ENCODE data around the gene MED15.
A peak's percentile ranks its signal among the peaks of the same experiment; 100 is the strongest.
"Not testable (repeated sequence)": the region's sequence is repeated elsewhere in the genome, so short reads cannot be mapped to it uniquely, and the experiment has no call there.

Gene MED15

DNA sequence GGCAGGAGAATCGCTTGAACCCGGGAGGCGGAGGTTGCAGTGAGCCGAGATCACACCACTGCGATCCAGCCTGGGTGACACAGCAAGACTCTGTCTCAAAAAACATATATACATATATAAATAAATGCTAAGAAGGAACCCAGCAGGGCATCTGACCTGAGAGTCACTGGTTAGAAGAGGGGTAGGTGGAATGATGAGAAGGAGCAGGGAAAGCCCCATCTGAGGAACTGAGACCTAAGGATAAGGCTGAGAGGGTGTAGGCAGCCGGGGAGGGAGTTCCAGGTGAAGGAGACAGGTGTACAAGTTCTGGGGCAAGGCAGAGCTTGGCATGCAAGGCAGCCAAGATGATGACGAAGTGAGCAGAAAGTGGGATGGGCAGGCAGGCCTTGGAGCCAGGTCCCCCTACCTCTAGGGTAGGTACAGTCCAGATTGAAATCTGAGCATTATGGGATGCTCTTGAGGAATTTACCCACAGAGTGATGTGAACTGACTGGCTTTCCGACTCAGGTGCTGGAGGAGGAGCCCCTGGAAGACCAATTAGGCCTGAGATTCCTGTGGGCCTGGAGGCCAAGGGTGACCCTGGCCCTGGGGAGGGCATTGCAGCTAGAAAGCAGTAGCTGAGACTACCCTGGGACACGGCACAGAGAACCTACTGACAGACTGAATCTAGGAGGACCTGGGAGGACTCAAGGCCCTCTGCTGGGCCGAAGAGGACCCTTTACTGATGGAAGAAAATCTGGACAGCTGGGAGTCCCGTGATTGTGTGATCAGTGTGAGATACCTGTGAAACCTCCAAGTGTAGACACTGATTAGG is 34.6 kb upstream of the MED15 start:
- ATAC-seq, result no peak
- Mint-ChIP-seq H3K27me3 (no peaks in the 10 kb centered on the region), H3K4me1 (peaks cover 50% of the 10 kb centered on the region), H3K9me3 (no peaks in the 10 kb centered on the region), H3K4me3 (no peak overlapping the region), H3K27ac (peak overlapping the region in 1 of 2 donors; percentile 73)
- DNase-seq, result no peak

DNA sequence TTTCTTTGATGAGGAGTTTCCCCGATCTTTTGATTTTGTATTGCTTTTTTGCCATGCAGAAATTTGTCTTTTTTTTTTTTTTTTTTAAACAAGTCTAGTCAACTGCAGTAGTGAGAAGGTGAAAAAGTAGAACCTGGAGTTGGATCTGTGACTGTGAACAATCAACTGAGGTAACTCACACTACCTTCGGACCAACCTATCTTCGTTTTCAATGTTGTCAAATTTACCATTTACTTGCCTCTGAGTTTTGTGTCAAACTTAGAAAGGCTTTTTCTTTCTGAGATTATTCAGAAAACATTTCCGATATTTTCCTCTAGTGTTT is 32.3 kb upstream of the MED15 start:
- no peaks in the 10 kb centered on the region for H3K27me3 Mint-ChIP-seq
- H3K4me1 Mint-ChIP-seq, result peaks cover 36% of the 10 kb centered on the region
- DNase-seq, result no peak
- no peak for ATAC-seq
- H3K27ac Mint-ChIP-seq, result peak overlapping the region in 1 of 2 donors; percentile 81
- H3K4me3 Mint-ChIP-seq, result peak overlapping the region; percentile 32 to 57
- no peaks in the 10 kb centered on the region for H3K9me3 Mint-ChIP-seq

DNA sequence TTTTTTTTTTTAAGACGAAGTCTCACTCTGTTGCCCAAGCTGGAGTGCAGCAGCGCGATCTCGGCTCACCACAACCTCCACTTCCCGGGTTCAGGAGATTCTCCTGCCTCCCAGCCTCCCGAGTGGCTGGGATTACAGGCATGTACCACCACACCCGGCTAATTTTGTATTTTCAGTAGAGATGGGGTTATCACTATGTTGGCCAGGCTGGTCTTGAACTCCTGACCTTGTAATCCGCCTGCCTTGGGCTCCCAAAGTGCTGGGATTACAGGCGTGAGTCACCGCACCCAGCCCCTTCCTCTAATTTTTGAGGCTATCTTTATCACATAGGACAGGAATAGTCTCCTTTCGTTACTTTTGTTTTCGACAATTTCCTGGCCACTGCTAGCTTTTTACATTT is 31.8 kb upstream of the MED15 start:
- DNase-seq, H3K9me3 Mint-ChIP-seq, ATAC-seq, H3K27me3 Mint-ChIP-seq: not testable (repeated sequence)
- peak overlapping the region in 1 of 2 donors; percentile 32 for H3K4me3 Mint-ChIP-seq
- peaks cover 36% of the 10 kb centered on the region for H3K4me1 Mint-ChIP-seq
- H3K27ac Mint-ChIP-seq, result peak overlapping the region in 1 of 2 donors; percentile 81

DNA sequence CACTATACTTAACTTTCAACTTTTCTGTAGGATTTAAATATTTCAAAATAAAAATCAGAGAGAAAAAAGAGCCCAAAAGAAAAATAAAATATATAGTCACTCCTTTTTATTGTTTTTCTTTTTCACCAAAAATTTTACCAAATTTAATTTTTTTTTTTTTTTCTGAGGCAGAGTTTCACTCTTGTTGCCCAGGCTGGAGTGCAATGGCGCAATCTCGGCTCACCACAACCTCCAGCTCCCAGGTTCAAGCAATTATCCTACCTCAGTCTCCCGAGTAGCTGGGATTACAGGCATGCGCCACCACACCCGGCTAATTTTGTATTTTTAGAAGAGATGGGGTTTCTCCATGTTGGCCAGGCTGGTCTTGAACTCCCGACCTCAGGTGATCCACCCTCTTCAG is 29.4 kb upstream of the MED15 start:
- DNase-seq, H3K27me3 Mint-ChIP-seq, H3K4me3 Mint-ChIP-seq, H3K27ac Mint-ChIP-seq, ATAC-seq, H3K9me3 Mint-ChIP-seq: not testable (repeated sequence)
- peaks cover 29% of the 10 kb centered on the region for H3K4me1 Mint-ChIP-seq

DNA sequence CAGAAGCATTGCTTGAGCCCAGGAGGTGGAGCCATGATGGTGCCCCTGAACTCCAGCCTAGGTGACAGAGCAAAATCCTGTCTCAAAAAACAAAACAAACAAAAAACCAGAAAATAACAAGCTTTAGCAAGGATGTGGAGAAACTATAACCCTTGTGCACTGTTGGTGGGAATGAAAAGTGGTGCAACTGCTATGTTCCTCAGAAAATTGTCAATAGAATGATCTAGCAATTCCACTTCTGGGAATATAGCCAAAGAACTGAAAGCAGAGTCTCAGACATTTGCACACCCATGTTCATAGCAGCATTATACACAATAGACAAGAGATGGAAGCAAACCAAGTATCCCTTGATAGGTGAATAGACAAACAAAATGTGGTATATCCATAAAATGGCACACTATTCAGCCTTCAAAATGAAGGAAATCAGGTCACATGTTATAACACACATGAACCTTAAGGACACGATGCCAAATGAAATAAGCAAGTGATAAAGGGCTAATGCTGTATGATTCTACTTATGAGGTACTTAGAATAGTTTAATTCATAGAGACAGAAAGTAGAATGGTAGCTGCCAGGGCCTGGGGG is 27.7 kb upstream of the MED15 start:
- no peak for DNase-seq
- Mint-ChIP-seq H3K4me3 (no peak overlapping the region), H3K9me3 (no peaks in the 10 kb centered on the region), H3K4me1 (peaks cover 23% of the 10 kb centered on the region), H3K27ac (no peak overlapping the region), H3K27me3 (no peaks in the 10 kb centered on the region)
- ATAC-seq, result no peak

DNA sequence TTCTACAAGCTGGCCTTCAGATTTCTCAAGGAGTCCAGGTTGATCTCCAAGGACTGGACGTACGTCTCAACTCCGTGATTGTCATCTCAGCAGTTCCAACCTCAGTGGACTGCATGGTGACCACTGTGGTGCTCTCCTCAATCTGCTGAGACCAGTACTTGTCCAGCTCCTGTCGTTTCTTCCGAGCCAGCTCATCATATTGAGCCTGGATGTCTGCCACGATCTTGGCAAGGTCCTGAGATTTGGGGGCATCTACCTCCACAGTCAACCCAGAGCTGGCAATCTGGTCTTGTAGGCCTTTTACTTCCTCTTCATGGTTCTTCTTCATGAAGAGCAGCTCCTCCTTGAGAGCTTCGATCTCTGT is 24.3 kb upstream of the MED15 start:
- not testable (repeated sequence) for H3K4me1 Mint-ChIP-seq, ATAC-seq, H3K27me3 Mint-ChIP-seq, H3K4me3 Mint-ChIP-seq, H3K9me3 Mint-ChIP-seq, DNase-seq
- H3K27ac Mint-ChIP-seq, result peak overlapping the region in 1 of 2 donors; percentile 67

DNA sequence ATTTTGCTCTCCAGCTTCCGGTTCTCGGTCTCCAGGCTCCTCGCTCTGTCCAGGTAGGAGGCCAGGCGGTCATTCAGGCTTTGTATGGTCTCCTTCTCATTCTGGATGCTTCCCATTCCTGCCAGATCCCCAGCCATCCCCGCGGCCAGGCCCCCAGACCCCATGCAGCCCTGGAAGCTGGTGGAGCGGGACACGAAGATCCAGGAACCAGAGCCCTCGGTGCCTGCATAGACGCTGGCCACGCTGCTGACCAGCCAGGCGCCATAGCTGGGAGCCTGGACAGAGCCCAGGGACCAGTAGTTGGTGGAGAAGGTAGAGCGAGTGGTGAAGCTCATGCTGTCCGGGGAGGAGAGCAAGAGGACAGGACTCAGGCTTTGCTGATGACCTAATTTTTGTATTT is 23.6 kb upstream of the MED15 start:
- no peaks in the 10 kb centered on the region for H3K9me3 Mint-ChIP-seq
- H3K4me3 Mint-ChIP-seq, result no peak overlapping the region
- no peak overlapping the region for H3K27ac Mint-ChIP-seq
- no peaks in the 10 kb centered on the region for H3K27me3 Mint-ChIP-seq
- ATAC-seq, result no peak
- no peak for DNase-seq
- peaks cover 11% of the 10 kb centered on the region for H3K4me1 Mint-ChIP-seq

DNA sequence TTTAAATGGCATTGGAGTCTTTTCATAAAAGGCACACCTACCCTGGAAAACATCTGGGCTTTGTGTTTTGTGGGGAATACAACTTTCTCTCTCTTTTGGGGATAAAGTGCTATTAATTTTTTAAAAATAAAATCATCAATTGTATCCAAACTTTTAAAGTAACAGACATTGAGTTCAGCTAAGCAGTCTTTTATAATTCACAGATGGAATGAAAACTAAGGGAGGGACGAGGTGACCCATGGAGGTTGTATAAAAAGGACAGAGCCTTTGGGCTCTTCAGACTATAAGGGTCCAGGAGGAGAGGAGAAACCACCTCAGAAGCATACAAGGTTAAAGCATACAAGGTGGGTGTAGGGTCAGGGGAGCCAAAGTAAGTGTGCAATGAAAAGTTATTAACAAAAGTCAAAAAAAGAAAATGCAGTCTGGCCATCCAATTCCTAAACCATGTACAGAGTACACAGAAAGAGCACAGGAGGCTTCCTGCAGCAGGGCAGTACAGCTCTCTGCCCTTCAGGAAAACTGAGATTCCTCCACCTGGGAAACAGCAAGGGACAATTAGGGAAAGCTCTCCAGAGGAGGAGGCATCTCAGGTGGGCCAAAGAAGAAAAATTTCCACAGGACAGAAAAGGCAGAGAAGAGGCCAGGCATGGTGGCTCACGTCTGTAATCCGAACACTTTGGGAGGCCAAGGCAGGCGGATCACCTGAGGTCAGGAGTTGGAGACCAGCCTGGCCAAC is 22.3 kb upstream of the MED15 start:
- H3K27ac Mint-ChIP-seq, result peak overlapping the region in 1 of 2 donors; percentile 21
- H3K4me3 Mint-ChIP-seq, result no peak overlapping the region
- no peak for ATAC-seq
- DNase-seq, result no peak
- no peaks in the 10 kb centered on the region for H3K9me3 Mint-ChIP-seq
- no peaks in the 10 kb centered on the region for H3K27me3 Mint-ChIP-seq
- H3K4me1 Mint-ChIP-seq, result peaks cover 15% of the 10 kb centered on the region

DNA sequence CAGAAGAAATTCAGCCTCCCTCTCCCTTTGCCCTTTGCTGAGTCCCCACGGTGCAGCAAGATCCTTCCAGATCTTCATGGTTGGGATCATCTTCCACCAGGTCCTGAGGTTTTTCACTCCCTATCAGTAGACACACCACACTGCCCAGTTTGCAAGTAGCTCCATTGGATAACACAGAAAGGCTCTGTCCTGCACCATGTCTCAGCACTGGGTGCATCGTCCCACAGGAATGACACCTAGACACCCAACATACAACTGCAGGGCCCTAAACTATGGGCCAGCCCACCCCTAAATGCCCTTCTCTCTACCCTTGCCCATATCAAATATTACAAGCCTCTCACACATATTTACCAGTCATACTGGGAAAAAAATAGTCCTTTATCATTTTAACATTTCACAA is 21.2 kb upstream of the MED15 start:
- H3K27ac Mint-ChIP-seq, result no peak overlapping the region
- DNase-seq (no peak), ATAC-seq (no peak)
- H3K9me3 Mint-ChIP-seq, result no peaks in the 10 kb centered on the region
- no peak overlapping the region for H3K4me3 Mint-ChIP-seq
- H3K4me1 Mint-ChIP-seq, result peaks cover 27% of the 10 kb centered on the region
- H3K27me3 Mint-ChIP-seq, result no peaks in the 10 kb centered on the region

DNA sequence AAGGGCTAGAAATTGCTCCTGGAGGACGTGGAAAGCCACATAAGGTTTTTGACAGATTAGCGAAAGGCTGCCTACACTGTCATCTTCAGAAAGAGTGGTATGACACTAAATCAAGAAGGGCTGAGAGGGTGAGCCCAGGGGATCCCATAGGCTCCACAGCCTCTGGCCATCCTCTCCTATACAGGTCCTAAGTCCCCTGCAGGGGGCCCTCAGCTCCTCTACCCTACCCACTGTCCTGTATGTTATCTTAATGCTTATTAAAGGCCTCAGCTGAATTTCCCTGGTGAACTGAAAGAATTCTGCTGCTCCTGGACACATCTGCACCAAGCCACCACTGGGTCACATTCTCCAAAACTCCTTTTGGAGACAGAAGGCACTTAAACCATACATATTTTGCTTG is 19.7 kb upstream of the MED15 start:
- peaks cover 40% of the 10 kb centered on the region for H3K4me1 Mint-ChIP-seq
- H3K27ac Mint-ChIP-seq, result peak overlapping the region in 1 of 2 donors; percentile 70
- no peak for DNase-seq
- H3K4me3 Mint-ChIP-seq, result no peak overlapping the region
- H3K9me3 Mint-ChIP-seq, result no peaks in the 10 kb centered on the region
- ATAC-seq, result no peak
- no peaks in the 10 kb centered on the region for H3K27me3 Mint-ChIP-seq

DNA sequence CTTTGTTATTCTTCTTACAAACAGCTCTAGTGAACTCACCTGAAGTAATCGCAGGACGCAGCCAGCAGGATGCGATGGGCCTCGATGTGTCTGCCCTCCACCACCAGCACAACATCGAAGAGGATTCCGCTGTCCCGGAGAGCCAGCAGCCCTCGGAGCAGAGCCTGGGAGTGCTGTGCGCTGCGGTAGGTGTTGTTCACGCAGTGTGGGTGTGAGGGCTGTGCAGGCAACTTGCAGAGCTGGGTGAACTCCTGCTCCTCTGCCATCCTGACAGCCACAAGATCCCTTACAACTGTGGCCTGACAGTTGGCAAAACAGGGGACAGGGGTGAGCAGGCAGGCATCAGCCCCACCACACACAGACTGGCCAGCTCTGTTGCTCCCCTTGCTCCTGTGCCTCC is 18.5 kb upstream of the MED15 start:
- ATAC-seq, result no peak
- no peaks in the 10 kb centered on the region for H3K9me3 Mint-ChIP-seq
- no peak overlapping the region for H3K4me3 Mint-ChIP-seq
- H3K4me1 Mint-ChIP-seq, result peaks cover 46% of the 10 kb centered on the region
- no peaks in the 10 kb centered on the region for H3K27me3 Mint-ChIP-seq
- no peak for DNase-seq
- no peak overlapping the region for H3K27ac Mint-ChIP-seq

DNA sequence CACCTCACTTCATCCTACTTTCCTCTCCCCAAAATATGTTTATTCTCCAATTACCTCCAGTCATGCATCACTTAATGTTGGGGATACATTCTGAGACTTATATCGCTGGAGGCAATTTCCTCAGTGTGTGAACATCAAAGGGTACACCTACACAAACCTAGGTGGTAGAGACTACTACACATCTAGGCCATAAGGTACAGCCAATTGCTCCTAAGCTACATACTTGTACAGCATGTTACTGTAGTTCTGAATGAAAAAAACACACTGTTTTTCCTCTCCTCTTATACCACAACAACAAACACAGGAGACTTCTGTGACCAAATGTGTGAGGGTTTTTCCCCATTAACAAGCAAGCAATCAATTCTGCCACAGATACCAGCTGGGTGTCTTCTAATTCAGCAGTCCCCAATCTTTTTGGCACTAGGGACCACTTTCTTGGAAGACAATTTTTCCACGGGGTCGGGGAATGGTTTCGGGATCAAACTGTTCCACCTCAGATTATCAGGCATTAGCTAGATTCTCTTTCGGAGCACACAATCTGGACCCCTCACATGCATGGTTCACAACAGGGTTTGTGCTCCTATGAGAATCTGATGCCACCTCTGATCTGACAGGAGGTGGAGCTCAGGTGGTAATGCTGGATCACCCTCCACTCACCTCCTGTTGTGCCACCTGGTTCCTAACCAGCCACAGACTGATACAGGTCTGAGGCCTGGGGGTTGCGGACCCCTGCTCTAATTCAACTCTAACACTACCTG is 17.0 kb upstream of the MED15 start:
- ATAC-seq, result peak; percentile 41
- Mint-ChIP-seq H3K27me3 (no peaks in the 10 kb centered on the region), H3K4me3 (no peak overlapping the region), H3K27ac (no peak overlapping the region), H3K9me3 (no peaks in the 10 kb centered on the region), H3K4me1 (peaks cover 53% of the 10 kb centered on the region)
- DNase-seq, result no peak

DNA sequence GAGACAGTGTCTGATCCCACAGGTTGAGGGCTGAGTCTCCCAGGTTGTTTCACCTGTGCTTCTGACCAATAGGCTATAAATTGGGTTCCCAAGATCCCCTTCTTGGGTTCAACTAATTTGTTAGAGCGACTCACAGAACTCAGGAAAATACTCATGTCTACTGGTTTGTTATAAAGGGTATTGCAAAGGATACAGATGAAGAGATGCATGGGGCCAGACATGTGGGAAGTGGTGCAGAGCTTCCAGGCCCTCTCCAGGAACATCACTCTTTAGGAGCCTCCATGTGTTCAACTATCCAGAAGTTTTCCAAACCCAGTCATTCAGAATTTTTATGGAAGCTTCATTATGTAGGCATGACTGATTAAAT is 16.5 kb upstream of the MED15 start:
- no peak for DNase-seq
- ATAC-seq, result no peak
- Mint-ChIP-seq H3K9me3 (no peaks in the 10 kb centered on the region), H3K4me3 (no peak overlapping the region), H3K27me3 (no peaks in the 10 kb centered on the region), H3K4me1 (peaks cover 53% of the 10 kb centered on the region), H3K27ac (no peak overlapping the region)

DNA sequence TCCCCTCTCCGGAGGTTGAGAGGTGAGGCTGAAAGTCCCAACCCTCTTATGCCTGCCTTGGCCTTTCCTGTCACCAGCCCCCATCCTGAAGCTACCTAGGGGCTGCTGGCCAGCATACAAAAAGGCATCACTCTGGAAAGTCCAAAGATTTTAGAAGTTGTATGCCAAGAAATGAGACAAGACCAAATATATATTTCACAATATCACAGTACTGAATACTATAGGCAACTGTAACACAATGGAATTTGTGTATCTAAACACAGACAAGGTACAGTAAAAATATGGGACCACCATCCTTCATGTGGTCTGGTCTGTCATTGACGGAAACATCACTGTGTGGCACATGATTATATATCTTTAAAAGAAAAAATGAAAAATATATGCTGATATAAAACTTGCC is 16.1 kb upstream of the MED15 start:
- DNase-seq (no peak), ATAC-seq (no peak)
- H3K9me3 Mint-ChIP-seq, result no peaks in the 10 kb centered on the region
- H3K27ac Mint-ChIP-seq, result no peak overlapping the region
- peaks cover 53% of the 10 kb centered on the region for H3K4me1 Mint-ChIP-seq
- no peaks in the 10 kb centered on the region for H3K27me3 Mint-ChIP-seq
- H3K4me3 Mint-ChIP-seq, result no peak overlapping the region

DNA sequence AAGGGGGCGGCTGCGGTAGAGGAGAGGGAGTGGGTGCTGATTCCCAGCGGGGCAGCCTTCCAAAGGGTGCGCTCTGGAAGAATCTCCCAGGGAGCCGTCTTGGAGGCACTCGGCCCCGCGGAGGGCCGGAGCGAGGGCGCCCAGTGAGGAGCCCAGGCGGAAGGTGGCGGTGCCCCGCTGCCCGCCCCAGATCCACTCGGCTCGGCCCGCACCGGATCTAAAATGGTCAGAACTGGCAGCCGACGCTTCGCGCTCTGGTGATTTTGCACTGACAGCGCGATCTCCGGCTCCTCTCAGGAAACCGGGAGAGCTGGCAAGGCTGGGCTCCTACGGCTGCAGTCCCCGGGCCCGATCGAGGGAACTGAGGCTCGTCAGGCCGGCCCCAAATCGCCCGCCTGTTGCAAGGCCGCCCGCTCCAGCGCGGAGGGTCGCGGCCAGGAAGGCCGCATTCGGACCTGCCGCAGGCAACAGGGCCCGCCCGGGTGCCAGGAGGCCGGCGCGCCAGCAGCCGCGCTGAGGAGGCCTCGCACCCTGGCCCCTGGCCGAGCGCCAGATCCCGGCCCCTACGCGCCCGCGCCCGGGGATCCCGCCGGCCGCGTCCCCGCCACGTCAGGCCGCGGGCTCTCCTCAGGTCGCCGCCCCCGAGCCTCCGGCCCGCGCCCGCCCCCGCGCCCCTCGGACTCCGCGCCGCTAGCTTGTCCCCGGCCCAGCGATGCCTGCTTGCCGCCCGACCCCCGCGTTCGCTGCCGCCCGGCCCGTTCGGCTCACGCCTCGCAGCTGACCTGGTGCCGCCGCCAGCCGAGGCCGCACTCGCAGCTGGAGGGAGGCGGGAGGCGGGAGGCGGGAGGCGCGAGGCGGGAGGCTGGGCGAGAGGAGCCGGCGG is 12.2 kb upstream of the MED15 start, which contains the start of gene KLHL22:
KLHL22 (minus strand) TSS at position 818 of the 883 bp plus-strand sequence. CDS start 6,584 bp downstream, outside the sequence.
- H3K4me3 Mint-ChIP-seq, result peak within 1 kb of the TSS; percentile 93
- H3K27me3 Mint-ChIP-seq, result no peaks in the 10 kb centered on the region
- peak in 1 of 2 donors; percentile 45 for DNase-seq

More for the DNA sequence above, 12.2 kb upstream of the MED15 start, which contains the start of gene KLHL22:
- Mint-ChIP-seq H3K27ac (peak within 1 kb of the TSS; percentile 76 to 87), H3K9me3 (no peaks in the 10 kb centered on the region), H3K4me1 (peaks cover 36% of the 10 kb centered on the region)
- ATAC-seq, result peak; percentile 49
